GM19372 (cell line): ENCODE data around the gene SP2.

Source experiments
- ATAC-seq: cut with Tn5 transposase; IDR thresholded peaks from one replicate; pipeline ENCODE4 v1.9.1; 2021; ENCODE audit warnings: mild to moderate bottlenecking, low read depth, moderate library complexity; ENCODE audit not compliant: unreplicated experiment

The SP2 gene

DNA sequence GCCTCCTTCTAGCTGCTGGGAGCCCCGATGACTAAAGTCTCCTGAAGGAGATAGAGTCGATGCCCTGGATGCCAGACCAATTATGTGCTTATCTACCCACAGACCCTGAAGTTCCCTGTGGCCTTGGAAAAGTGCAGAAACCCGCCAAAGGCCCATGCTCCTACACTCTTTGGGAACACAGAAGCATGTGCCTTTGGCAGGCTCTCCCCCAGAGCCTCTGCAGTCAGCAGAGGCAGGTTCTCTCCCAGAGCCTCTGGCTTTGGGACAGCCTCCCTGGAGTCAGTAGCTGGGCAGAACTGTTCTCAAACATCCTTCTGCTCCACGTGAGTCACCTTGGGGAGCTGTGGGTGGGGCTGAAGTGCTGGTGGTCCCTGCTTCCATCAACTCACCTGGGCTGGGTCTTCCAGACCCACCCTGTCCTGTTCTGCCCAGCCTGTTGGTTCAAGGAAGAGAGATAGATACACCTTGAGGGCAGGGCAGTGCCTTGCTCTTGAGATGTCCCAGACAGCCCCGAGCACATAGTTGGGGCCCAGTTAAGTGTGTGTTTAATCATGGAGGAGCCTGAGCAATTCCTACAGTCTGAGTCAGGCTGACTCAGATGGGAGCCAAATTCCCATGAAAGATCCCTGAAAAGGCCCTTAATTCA, 71.7 kb downstream of the SP2 start:
- ATAC-seq, result no peak

DNA sequence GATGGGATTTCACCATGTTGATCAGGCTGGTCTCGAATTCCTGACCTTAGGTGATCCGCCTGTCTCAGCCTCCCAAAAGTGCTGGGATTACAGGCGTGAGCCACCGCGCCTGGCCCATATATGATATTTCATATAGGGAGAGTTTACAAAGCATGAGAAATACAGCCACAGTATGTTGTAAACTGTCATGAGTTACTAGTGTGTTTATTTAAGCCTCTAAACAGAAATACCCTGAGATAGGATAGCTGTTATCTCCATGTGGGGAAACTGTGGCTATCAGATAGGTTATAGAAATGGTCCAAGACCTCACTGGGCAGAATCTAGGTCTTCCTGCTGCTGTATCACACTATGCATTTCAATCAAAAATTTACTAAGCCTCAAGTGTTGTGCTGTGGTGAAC, 72.8 kb downstream of the SP2 start:
- ATAC-seq, result no peak

DNA sequence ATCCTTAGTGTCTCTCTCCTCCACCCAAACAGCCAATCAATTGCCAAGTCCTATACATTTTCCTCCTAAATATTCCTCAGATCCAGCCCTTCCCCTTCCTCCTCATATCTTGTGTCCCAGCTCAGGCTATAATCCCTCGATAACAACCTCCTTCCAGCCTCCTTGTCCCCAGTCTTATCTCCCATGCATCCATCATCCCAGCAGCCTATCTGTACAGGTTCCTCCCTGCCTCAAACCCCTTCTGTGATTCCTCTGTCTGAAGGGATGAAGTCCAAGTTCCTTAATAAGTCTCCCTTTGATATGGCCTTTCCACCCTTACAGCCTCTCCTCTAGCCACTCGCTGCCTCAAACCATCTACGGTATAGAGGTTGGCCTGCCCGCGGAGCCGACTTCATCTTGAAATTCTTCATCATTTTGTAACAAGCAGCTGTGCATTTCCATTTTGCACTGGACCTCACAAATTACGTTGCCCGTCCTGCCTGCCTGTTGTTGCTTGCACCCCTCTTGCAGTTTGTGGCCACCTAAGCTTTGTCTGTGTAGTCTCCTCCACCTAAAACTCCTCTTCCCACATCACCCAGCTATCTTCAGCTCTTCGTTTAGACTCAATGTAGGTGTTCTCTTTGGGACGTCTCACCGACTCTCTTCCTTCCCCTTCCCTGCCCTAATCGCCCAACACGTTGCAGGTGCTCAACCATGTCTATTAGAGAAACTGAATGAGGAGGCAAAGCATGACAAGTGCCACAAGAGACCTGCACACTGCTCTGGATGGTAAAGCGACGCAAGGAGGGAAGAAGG, 74.1 kb downstream of the SP2 start:
- no peak for ATAC-seq

DNA sequence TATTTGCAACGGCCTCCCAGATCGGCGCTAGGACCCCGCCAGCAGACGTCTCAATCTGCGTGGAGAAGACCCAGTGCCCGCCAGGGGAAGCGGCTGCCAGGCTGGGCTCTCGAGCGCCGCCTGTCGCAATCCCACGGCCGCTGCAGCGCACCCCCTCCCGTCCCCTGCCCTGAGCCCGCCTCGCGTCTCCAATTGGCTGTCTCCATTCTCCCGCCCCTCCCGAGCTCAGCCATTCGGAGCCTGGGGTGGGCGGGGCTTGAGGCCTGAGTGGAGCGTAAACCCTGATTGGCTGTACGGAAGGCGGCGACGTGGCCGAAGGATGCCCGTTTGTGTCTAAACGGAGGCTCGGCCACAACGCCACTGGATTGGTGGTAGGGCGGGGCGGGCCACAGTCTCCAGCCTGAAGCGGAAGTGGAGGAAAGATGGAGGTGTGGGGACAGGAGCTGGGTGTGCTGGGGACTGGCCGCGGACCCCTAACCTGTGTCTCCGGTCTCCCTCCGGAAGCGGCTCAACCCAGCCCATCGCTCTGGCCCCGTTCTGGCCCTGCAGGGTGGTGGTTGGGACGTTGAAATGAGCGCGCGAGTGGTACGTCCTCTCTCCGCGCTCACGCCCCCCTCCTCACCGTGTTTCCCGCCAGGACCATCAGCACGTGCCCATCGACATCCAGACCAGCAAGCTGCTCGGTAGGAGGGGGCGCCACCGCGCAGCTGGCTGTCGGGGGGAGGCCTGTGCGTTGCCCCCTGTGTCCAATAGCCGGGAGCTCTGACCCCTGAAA, 74.9 kb downstream of the SP2 start, which contains the start of gene CDK5RAP3:
CDK5RAP3 (plus strand) TSS at position 389 of the 775 bp plus-strand sequence; CDS start at position 423, 34 bp downstream.
- peak; percentile 97 for ATAC-seq

DNA sequence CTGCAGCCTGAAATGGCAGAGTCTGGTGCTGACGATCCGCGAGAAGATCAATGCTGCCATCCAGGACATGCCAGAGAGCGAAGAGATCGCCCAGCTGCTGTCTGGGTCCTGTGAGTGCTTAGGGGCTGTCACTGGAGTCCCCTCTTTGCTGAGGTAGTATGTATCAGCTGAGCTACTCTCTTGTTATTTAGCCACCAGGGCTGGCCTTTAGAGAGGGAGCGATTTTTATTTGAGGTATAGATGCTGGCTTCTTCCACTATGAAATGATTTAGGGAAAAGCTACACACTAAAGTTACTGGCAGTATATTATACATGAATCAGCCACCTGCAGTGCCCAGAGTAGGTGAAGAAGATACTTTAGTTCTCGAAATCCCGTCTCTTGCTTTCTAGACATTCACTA, 77.5 kb downstream of the SP2 start:
- no peak for ATAC-seq

DNA sequence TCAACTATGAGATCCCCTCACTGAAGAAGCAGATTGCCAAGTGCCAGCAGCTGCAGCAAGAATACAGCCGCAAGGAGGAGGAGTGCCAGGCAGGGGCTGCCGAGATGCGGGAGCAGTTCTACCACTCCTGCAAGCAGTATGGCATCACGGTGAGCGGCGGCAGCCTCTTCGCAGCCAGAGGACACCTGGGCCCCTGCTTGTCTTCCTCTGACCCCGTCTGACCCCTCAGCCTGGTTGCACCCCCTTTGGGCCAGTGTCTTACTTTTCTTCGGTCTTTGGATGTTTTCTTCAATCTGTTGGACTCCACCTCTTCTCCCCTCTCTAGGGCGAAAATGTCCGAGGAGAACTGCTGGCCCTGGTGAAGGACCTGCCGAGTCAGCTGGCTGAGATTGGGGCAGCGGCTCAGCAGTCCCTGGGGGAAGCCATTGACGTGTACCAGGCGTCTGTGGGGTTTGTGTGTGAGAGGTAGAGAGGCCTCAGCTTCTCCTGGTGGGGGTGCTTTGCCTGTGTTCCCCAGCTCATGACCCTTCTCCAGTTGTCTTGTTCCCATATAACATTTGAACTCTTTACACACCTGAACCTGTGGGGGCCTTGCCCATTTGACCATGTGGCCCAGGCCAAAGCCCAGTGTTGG, 79.3 kb downstream of the SP2 start:
- ATAC-seq, result no peak

DNA sequence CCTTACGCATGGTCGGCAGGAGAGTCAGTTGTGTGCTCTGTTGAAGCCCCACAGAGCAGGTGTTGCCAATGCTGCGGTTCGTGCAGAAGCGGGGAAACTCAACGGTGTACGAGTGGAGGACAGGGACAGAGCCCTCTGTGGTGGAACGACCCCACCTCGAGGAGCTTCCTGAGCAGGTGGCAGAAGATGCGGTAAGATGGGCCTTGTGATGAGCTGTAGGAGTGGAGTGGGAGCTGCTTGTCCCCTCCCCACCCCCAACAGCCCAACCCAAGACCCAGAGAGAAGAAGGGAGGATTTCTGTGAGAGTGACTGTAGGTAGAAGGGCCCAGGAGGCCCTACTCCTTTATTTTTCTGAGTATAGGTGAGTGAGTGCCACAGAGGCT, 79.8 kb downstream of the SP2 start:
- ATAC-seq, result no peak

DNA sequence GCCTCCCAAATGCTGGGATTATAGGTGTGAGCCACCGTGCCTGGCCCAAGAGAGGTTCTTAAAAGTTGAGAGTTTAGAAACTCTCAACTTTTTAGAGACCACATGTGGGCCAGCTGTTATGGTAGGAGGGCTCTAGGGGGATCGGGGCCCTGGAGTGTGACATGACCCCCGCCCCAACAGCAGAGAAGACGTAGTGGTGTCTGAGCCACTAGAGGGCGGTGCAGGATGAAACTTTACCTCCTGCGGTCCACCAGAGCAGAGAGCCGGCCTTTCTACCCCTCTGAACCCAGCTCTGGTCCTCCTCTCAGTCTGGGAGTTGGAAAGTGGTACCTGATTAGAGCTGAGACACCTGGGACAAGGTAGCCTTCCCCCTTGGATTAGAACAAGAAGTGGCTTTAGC, 82.3 kb downstream of the SP2 start:
- ATAC-seq, result no peak
